IMR-90 (cell line): ENCODE results near the gene NELL1. TPM values are rescaled to one million over a fixed set of nuclear protein-coding genes. Genes with fewer than 3 reads are reported as not detected.

Source experiments
- ATAC-seq: fragments of 200-7000 bp; cut with Tn5 transposase; 2 replicates; pipeline ENCODE4 v1.9.1; 2020; ENCODE audit warnings: low read depth, mild to moderate bottlenecking, moderate library complexity
- BruUV-seq: library from RNA; stranded (reverse); fragments of 400-500 nt; replicated peaks from 2 replicates; lab custom pipeline; 2021; lab: Mats Ljungman, UMichigan
- CTCF ChIA-PET: fragments of 300-600 bp; formaldehyde crosslinking; extraction: SDS; loops from one replicate; lab custom pipeline; 2021; ENCODE audit warnings: antibody characterized with exemption; lab: Yijun Ruan, JAX
- POLR2A ChIA-PET: fragments of 300-600 bp; sonication (Branson Sonifier 250); formaldehyde crosslinking; loops from one replicate; lab custom pipeline; 2022; ENCODE audit warnings: antibody characterized with exemption; ENCODE audit not compliant: unreplicated experiment; lab: Charles Lee
- DNase-seq: peaks from one replicate; pipeline ENCODE4 v3.0.0; 2013
- H2AFZ ChIP-seq: replicated peaks from 2 replicates; pipeline ENCODE3; 2013; ENCODE audit warnings: low read length, mild to moderate bottlenecking; ENCODE audit not compliant: poor library complexity
- H2AK5ac ChIP-seq: 2 replicates; pipeline ENCODE4 v1.6.1; 2013; ENCODE audit warnings: low read depth, low read length, inconsistent platforms
- H2AK9ac ChIP-seq: replicated peaks from 2 replicates; pipeline ENCODE3; 2013; ENCODE audit warnings: mild to moderate bottlenecking, low read depth, low read length, moderate library complexity; ENCODE audit not compliant: poor library complexity
- H2BK120ac ChIP-seq: 2 replicates; pipeline ENCODE4 v1.6.1; 2013; ENCODE audit warnings: low read depth, low read length, inconsistent platforms
- H2BK15ac ChIP-seq: 3 replicates; pipeline ENCODE4 v1.6.1; 2013; ENCODE audit warnings: low read depth, low read length, inconsistent platforms
- H2BK20ac ChIP-seq: 2 replicates; pipeline ENCODE4 v1.6.1; 2013; ENCODE audit warnings: low read depth, mild to moderate bottlenecking, inconsistent platforms, low read length, moderate library complexity
- H2BK5ac ChIP-seq: 2 replicates; pipeline ENCODE4 v1.6.1; 2013; ENCODE audit warnings: mild to moderate bottlenecking, low read depth, low read length, inconsistent platforms; ENCODE audit not compliant: poor library complexity, severe bottlenecking
- H3K14ac ChIP-seq: replicated peaks from 2 replicates; pipeline ENCODE4 v1.6.1; 2013; ENCODE audit warnings: low read depth, low read length, inconsistent platforms
- H3K18ac ChIP-seq: 2 replicates; pipeline ENCODE4 v1.6.1; 2013; ENCODE audit warnings: low read depth, low read length, control low read depth
- H3K23ac ChIP-seq: 2 replicates; pipeline ENCODE4 v1.6.1; 2013; ENCODE audit warnings: low read depth, low read length, inconsistent platforms
- H3K27ac ChIP-seq: 2 replicates; pipeline ENCODE4 v1.5.1; 2013; ENCODE audit warnings: mild to moderate bottlenecking, control low read depth, low read length; ENCODE audit not compliant: insufficient read depth
- H3K27me3 ChIP-seq: 2 replicates; pipeline ENCODE4 v1.6.1; 2013; ENCODE audit warnings: low read length; ENCODE audit not compliant: control insufficient read depth, insufficient read depth
- H3K36me3 ChIP-seq: 2 replicates; pipeline ENCODE4 v1.6.1; 2013; ENCODE audit warnings: low read length, mixed read lengths; ENCODE audit not compliant: control insufficient read depth, insufficient read depth
- H3K4ac ChIP-seq: 2 replicates; pipeline ENCODE4 v1.6.1; 2013; ENCODE audit warnings: low read depth, low read length, inconsistent platforms
- H3K4me1 ChIP-seq: 2 replicates; pipeline ENCODE4 v1.6.1; 2013; ENCODE audit warnings: low read length, mixed read lengths; ENCODE audit not compliant: control insufficient read depth, insufficient read depth
- H3K4me2 ChIP-seq: 2 replicates; pipeline ENCODE4 v1.6.1; 2013; ENCODE audit warnings: low read depth, mild to moderate bottlenecking, control low read depth, low read length, moderate library complexity
- H3K4me3 ChIP-seq: 2 replicates; pipeline ENCODE4 v1.5.1; 2013; ENCODE audit warnings: low read depth, mild to moderate bottlenecking, control low read depth, low read length, moderate library complexity; ENCODE audit not compliant: insufficient read depth
- H3K56ac ChIP-seq: 2 replicates; pipeline ENCODE4 v1.6.1; 2013; ENCODE audit warnings: low read length, inconsistent platforms; ENCODE audit not compliant: insufficient read depth; ENCODE audit errors: extremely low read depth
- H3K79me1 ChIP-seq, 2 experiments: 2 replicates each; pipeline ENCODE4 v1.6.1; 2013; ENCODE audit warnings: low read length in 2 of 2, inconsistent platforms in 1 of 2, low read depth in 1 of 2
- H3K9ac ChIP-seq: 2 replicates; pipeline ENCODE4 v1.6.1; 2013; ENCODE audit warnings: low read depth, low read length, control low read depth
- H3K9me1 ChIP-seq: 2 replicates; pipeline ENCODE4 v1.6.1; 2013; ENCODE audit warnings: low read length, inconsistent platforms; ENCODE audit not compliant: insufficient read depth
- H3K9me3 ChIP-seq: 2 replicates; pipeline ENCODE4 v1.6.1; 2013; ENCODE audit warnings: low read length; ENCODE audit not compliant: control insufficient read depth, insufficient read depth
- H4K20me1 ChIP-seq: 2 replicates; pipeline ENCODE4 v1.6.1; 2013; ENCODE audit warnings: low read length, inconsistent platforms; ENCODE audit not compliant: insufficient read depth
- H4K5ac ChIP-seq: 2 replicates; pipeline ENCODE4 v1.6.1; 2013; ENCODE audit warnings: mild to moderate bottlenecking, low read depth, low read length, control low read depth
- H4K8ac ChIP-seq, 2 experiments: 2 replicates each; pipeline ENCODE4 v1.6.1; 2013; ENCODE audit warnings: low read depth in 2 of 2, low read length in 2 of 2, control low read depth in 1 of 2, inconsistent platforms in 1 of 2
- H4K91ac ChIP-seq: 2 replicates; pipeline ENCODE4 v1.6.1; 2013; ENCODE audit warnings: low read depth, low read length, inconsistent platforms; ENCODE audit not compliant: insufficient read depth
- RAD21 ChIP-seq: IDR thresholded peaks from 2 replicates; pipeline ENCODE4 v1.6.1; 2012; ENCODE audit warnings: low read length, improper control_type of control experiment
- WGBS, 2 experiments: methylation state at CpG; one replicate each; pipeline versions ENCODE4 v1.1.5 to v1.1.7; 2013; ENCODE audit warnings: missing lambda C conversion rate in 2 of 2; ENCODE audit not compliant: insufficient read length in 1 of 2; ENCODE audit errors: extremely low coverage in 2 of 2; 5-methylcytosine and 5-hydroxymethylcytosine counted together
- dilution Hi-C: fragments of 300-500 bp; cut with HindIII; formaldehyde crosslinking; loops from one replicate; pipeline ENCODE4 v1.14.3; 2018; ENCODE audit warnings: low sequenced_read_pairs; ENCODE audit not compliant: unreplicated experiment
- in situ Hi-C: fragments of 300-500 bp; cut with MboI; formaldehyde crosslinking; loops from 3 replicates; pipeline ENCODE4 v1.14.3; 2019; ENCODE audit warnings: low sequenced_read_pairs, inconsistent platforms, mixed read lengths
- intact Hi-C: fragments of 100-400 bp; cut with micrococcal nuclease; formaldehyde crosslinking; loops from 2 replicates; pipeline ENCODE4 v1.10.0; 2022
- polyA plus RNA-seq, 3 experiments: library from polyadenylated mRNA; depleted of rRNA; stranded (reverse); fragments of >200 nt; gene quantifications; 2 replicates each; pipeline ENCODE4 v1.2.3, GENCODE V29; 2012; ENCODE audit warnings: low replicate concordance in 1 of 3
- total RNA-seq: library from RNA; depleted of rRNA; stranded (reverse); fragments of >200 nt; gene quantifications from 2 replicates; pipeline ENCODE4 v1.2.3, GENCODE V29; 2012

The NELL1 gene
- total and polyA plus RNA-seq, 2 of the 4 experiments (the other 2 are of a cell fraction): not detected

DNA sequence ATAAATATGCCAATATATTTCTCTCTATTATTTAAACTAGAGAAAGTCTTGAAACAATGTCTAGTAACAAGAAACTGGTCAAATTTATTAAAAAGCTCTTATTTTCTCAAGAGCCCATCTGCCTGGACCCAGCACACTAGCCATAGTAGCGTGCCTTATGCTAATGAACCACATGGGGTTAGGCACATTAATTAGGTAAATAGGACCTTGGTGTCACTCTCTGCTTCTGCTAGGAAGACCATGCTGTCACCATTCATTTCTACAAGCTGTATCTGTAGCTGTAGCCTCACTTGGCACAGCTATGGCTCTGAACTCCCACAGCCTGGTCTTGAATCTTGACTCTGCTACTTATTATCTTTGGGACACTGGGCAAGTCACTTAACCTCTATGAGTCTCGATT, 390.5 kb downstream of the NELL1 start:
- no CpG with 5 or more reads among the region's 2 CpGs for WGBS, 2 experiments
- Histone ChIP-seq H3K36me3 (no peaks in the 10 kb centered on the region), H3K9me3 (peaks cover 6% of the 10 kb centered on the region; the same call in 1 of the 2 replicates), H3K9ac (no peak overlapping the region), H3K4ac (no peak overlapping the region), H3K27ac (no peak overlapping the region), H4K91ac (no peak overlapping the region), H3K4me2 (no peak overlapping the region), H2BK120ac (no peak overlapping the region), H3K4me3 (no peak overlapping the region), H3K14ac (no peak overlapping the region), H3K9me1 (no peaks in the 10 kb centered on the region), H3K18ac (no peak overlapping the region), H2BK15ac (no peak overlapping the region), H4K20me1 (no peaks in the 10 kb centered on the region), H3K4me1 (no peaks in the 10 kb centered on the region), H4K5ac (no peak overlapping the region), H2AFZ (no peak overlapping the region), H3K23ac (no peak overlapping the region), H3K27me3 (no peaks in the 10 kb centered on the region), H4K8ac (no peak overlapping the region), H2BK5ac (no peak overlapping the region), H2AK5ac (no peak overlapping the region), H2BK20ac (no peak overlapping the region), H3K79me1 (no peaks in the 10 kb centered on the region), H3K56ac (no peak overlapping the region), H2AK9ac (no peak overlapping the region)
- DNase-seq: no peak
- no peak for ATAC-seq
- in situ Hi-C loops (no loop called here), intact Hi-C loops (no loop called here), dilution Hi-C loops (no loop called here)
- TF ChIP-seq RAD21: no peak
- ChIA-PET CTCF (interaction anchor here (0.6 kb wide), 1 partner anchor 251 kb away, joined by 3 read pairs; no protein-coding TSS in a partner anchor), POLR2A (no interaction called here)
- BruUV-seq: no TSS peak
